Glutamatergic neuron (in vitro differentiated cells): ENCODE results near the gene PRKG1. TPM values are rescaled to one million over a fixed set of nuclear protein-coding genes. Genes with fewer than 3 reads are reported as not detected.

Experiments
- DNase-seq: peaks from one replicate; pipeline ENCODE4 v3.0.0; 2022
- H3K27ac Mint-ChIP-seq: one replicate; pipeline ENCODE4 v1.8.0; 2020; ENCODE audit warnings: mild to moderate bottlenecking, mixed read lengths, inconsistent platforms; ENCODE audit not compliant: unreplicated experiment
- H3K27me3 Mint-ChIP-seq: one replicate; pipeline ENCODE4 v1.8.0; 2020; ENCODE audit warnings: mild to moderate bottlenecking, moderate library complexity, mixed read lengths, inconsistent platforms; ENCODE audit not compliant: unreplicated experiment
- H3K36me3 Mint-ChIP-seq: one replicate; pipeline ENCODE4 v1.8.0; 2020; ENCODE audit warnings: mild to moderate bottlenecking, mixed read lengths, inconsistent platforms; ENCODE audit not compliant: unreplicated experiment
- H3K4me1 Mint-ChIP-seq: one replicate; pipeline ENCODE4 v1.8.0; 2020; ENCODE audit warnings: mild to moderate bottlenecking, low read depth, mixed read lengths, inconsistent platforms; ENCODE audit not compliant: unreplicated experiment
- H3K4me3 Mint-ChIP-seq: one replicate; pipeline ENCODE4 v1.8.0; 2020; ENCODE audit warnings: mild to moderate bottlenecking, mixed read lengths, inconsistent platforms; ENCODE audit not compliant: unreplicated experiment
- H3K9me3 Mint-ChIP-seq: one replicate; pipeline ENCODE4 v1.8.0; 2020; ENCODE audit warnings: mild to moderate bottlenecking, moderate library complexity, mixed read lengths, inconsistent platforms; ENCODE audit not compliant: unreplicated experiment
- CTCF ChIP-seq: fragments of 200-600 bp; sonication (generic); IDR thresholded peaks from one replicate; pipeline ENCODE4 v1.5.0; 2021; ENCODE audit not compliant: partially characterized antibody, unreplicated experiment
- total RNA-seq: library from RNA; stranded (reverse); fragmentation: NEBNext Ultra II Directional; extraction: Animal tissue kit (Norgen Biotek cat#: 25700); gene quantifications from one replicate; pipeline ENCODE4 v1.2.1, GENCODE V29; 2021; ENCODE audit not compliant: unreplicated experiment

The PRKG1 gene
- total RNA-seq, 1 donor from 2014 or later, result 52.7 TPM

DNA sequence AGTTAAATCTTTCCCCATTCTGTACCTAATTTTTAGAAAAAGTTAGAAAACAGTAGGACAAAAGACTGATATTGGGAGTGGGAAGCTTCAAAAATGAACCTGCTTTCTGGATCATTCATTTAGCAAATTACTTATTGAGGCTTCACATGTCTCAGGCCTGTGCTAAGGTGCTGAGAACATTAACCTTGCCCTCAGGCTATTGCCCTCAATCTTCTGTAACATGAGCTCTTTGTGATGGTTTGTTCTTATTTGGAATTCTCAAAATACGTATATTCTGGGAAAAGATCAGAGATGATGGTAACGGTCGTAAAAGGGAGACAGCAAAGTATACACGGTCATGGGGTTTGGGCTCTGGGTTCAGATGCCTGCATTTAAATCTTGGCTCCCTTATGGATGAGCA is 39.5 kb upstream of the PRKG1 start:
- H3K27ac Mint-ChIP-seq, result no peak overlapping the region
- TF ChIP-seq CTCF, result no peak
- H3K4me3 Mint-ChIP-seq, result no peak overlapping the region
- no peaks in the 10 kb centered on the region for H3K27me3 Mint-ChIP-seq
- no peaks in the 10 kb centered on the region for H3K36me3 Mint-ChIP-seq
- DNase-seq, result no peak
- peaks cover 2% of the 10 kb centered on the region for H3K9me3 Mint-ChIP-seq
- H3K4me1 Mint-ChIP-seq, result peaks cover 7% of the 10 kb centered on the region

DNA sequence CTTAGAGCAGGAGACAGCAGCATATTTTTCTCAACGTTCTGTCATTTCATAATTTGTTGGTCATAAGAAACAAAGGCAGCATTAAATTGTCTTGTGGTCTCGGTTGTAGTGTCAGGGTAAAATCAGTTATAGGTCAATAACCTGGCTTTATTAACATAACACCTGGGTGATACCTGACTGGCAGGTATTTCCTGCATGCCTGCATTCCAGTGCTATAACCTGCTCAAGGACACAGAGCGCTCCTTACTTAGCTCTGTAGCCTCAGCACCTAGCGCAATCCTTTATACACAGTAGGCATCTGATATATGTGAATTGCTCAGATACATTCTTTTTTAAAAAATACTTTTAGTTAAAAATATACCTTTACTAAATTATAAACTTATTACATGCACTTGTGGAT is 38.9 kb upstream of the PRKG1 start:
- Mint-ChIP-seq H3K36me3 (no peaks in the 10 kb centered on the region), H3K4me1 (peaks cover 7% of the 10 kb centered on the region), H3K27me3 (no peaks in the 10 kb centered on the region), H3K9me3 (peaks cover 2% of the 10 kb centered on the region), H3K27ac (no peak overlapping the region), H3K4me3 (no peak overlapping the region)
- no peak for DNase-seq
- TF ChIP-seq CTCF, result no peak

DNA sequence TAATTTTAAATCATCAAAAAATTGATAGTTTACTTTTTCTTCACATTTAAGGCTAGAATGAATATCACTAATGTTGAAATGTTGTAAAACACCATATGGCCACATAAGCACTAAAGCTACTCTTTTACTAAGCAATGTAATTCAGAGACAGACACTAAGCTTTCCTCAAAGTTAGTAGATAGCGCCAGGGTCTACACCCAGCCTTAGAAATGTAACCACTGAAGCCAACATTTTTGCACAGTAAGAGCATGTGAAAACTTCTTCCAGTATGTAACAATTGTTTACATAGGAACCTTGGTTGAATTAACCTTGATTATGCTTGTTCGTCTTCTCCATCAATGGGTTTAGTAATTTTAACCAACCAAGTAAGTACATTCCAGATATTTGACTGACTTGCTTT is 28.4 kb upstream of the PRKG1 start:
- no peak for TF ChIP-seq CTCF
- Mint-ChIP-seq H3K4me1 (no peaks in the 10 kb centered on the region), H3K27ac (no peak overlapping the region), H3K27me3 (no peaks in the 10 kb centered on the region), H3K36me3 (no peaks in the 10 kb centered on the region), H3K9me3 (no peaks in the 10 kb centered on the region), H3K4me3 (no peak overlapping the region)
- DNase-seq, result no peak

- H3K9me3 Mint-ChIP-seq, result no peaks in the 10 kb centered on the region
- H3K4me1 Mint-ChIP-seq, result no peaks in the 10 kb centered on the region
- TF ChIP-seq CTCF, result no peak
- H3K27ac Mint-ChIP-seq, result no peak overlapping the region
- H3K27me3 Mint-ChIP-seq, result no peaks in the 10 kb centered on the region
- DNase-seq, result no peak
- H3K4me3 Mint-ChIP-seq, result no peak overlapping the region
- H3K36me3 Mint-ChIP-seq, result no peaks in the 10 kb centered on the region
These were observed 27.6 kb upstream of the PRKG1 start for GRCh38 chr10:51046654-51047053.

- Mint-ChIP-seq H3K4me1 (no peaks in the 10 kb centered on the region), H3K27ac (no peak overlapping the region), H3K36me3 (no peaks in the 10 kb centered on the region), H3K4me3 (no peak overlapping the region), H3K9me3 (no peaks in the 10 kb centered on the region), H3K27me3 (no peaks in the 10 kb centered on the region)
- DNase-seq, result no peak
- TF ChIP-seq CTCF, result no peak
These were observed 26.4 kb upstream of the PRKG1 start for GRCh38 chr10:51047857-51048256.
